HG02798 (cell line): ENCODE results near the gene DOCK6.
A peak's percentile ranks its signal among the peaks of the same experiment; 100 is the strongest.

Experiments used
- ATAC-seq: cut with Tn5 transposase; IDR thresholded peaks from one replicate; pipeline ENCODE4 v1.9.1; 2021; ENCODE audit warnings: mild to moderate bottlenecking; ENCODE audit not compliant: unreplicated experiment, poor library complexity

Gene DOCK6

DNA sequence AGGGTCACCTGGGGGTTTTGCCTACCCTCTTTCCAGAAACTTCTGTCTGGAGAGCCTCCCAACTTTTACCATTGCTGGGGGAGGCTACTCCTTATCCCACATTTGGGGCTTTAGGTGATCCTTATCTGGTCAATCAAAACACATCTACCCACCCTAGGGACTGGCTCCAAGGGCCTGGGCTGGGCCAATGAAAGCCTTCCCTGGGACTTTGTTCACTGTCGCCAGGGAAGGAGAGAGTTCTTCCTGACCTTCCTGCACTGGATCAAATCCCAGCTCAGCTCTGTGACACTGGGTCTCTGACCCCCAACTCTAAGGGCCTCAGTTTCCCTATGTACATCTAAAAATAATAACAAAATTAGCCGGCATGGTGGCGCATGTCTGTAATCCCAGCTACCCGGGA lies 11.1 kb downstream of the DOCK6 start:
- ATAC-seq, result no peak

DNA sequence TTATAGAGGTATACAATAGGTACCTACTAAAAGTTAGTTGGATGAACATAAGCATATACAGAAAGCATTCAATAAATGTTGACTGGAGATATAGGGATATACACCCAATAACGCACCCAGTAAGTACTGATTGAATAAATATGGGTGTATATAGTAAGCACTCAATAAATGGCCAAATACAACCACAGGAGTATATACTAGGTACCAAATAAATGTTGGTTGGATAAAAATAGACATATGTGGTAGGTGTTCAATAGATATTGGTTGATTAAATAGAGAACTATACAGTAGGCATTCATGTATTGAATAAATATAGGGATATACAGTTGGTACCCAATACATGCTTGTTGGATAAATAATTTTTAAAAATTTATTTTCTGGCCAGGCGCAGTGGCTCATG lies 13.5 kb downstream of the DOCK6 start:
- no peak for ATAC-seq

DNA sequence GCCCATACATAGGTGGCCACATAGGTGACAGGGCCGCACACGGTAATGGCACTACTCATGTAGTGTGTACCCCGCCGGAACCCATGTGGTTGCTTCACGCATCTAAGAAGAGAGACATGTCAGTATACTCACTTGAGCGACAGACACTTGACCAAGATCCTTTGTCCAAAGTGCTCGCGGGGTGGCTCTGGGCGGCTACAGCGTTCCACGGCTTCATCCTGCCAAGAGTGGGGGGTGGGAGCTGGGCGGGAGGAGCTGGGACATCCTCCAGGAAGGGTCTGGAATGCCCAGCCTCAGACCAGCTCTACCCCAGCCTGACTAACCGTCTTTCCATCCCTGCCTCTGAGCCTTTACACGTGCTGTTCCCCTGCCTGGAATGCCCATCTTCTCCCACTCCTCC lies 14.4 kb downstream of the DOCK6 start:
- ATAC-seq, result no peak

DNA sequence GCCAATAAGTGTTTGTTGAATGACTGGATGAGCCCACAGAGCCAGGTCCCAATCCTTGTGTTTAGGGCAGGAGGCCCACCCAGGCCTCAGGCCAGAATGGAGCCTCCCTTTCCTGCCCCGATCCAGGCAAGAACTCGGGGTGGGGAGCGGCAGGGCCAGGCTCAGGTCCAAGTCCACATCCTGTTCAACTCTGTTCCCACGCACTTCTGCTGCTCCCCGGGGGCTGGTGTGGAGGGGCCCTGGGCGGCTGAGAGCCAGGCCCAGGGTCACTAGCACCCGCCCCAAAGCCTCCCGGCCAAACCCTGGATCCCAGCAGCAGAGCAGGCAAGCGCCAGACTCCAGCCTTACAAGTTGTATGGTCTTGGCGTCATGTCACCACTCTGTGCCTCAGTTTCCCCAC lies 14.9 kb downstream of the DOCK6 start:
- no peak for ATAC-seq

DNA sequence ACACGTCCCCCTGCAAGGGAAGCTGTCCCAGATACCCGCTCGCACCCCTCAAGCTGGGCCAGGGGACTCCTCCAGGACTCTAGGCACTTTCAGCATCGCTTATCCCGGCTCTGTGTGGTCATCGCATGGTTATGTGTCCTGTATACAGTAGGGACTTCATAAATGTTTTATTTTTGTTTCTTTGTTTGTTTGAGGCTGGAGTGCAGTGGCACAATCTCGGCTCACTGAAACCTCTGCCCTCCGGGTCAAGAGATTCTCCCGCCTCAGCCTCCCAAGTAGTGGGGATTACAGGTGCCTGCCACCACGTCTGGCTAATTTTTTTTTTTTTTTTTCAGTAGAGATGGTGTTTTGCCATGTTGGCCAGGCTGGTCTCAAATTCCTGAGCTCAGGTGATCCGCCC lies 15.4 kb downstream of the DOCK6 start:
- no peak for ATAC-seq

DNA sequence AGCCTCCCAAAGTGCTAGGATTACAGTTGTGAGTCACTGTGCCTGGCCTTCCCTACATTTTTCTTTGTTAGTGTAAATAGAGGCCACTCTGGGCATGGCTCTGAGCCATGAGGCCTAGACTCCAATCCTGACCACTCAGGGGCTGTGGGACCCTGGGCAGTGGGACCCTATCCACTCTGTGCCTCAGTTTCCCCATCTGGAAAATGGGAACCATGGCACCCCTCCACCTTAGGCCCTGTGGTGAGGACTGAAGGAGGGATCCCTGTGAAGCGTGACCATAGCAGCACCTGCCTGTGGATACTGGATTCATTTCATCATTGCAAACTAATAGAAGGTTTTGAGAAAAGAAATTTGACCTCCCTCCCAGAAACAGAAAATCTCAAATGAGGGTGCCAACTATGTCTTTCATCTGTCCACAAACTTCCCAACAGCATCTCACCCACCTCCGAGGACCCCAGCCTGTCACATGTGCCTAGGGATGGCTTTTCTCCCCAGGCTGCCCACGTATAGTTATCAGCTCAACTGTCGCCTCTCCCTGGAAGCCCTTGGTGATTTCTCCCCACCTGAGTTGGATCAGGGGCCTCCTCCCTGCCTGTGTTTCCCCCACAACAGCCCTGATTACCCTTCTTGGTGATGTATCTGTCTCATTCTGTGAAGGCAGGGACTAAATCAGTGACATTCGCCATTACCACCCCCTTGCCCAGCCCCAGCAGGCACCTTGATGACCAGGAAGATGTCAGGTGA lies 17.3 kb downstream of the DOCK6 start:
- no peak for ATAC-seq

DNA sequence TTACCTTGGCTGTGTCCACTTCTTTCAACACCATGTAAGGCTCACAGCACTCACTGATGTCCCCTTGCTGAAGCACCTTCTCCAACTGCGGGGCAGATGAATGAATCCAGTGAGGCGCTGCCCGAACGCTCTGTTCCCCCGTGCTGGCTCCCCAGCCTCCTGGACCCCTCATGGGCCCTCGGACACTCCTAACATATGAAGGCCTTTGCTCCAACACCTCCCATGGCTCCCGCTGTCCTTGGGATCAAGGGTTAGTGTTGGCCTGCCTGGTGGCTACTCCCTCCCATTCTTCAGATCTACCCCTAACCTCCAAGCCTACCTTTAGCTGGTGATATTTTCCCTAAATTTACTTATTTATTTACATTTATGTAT lies 18.5 kb downstream of the DOCK6 start:
- no peak for ATAC-seq

DNA sequence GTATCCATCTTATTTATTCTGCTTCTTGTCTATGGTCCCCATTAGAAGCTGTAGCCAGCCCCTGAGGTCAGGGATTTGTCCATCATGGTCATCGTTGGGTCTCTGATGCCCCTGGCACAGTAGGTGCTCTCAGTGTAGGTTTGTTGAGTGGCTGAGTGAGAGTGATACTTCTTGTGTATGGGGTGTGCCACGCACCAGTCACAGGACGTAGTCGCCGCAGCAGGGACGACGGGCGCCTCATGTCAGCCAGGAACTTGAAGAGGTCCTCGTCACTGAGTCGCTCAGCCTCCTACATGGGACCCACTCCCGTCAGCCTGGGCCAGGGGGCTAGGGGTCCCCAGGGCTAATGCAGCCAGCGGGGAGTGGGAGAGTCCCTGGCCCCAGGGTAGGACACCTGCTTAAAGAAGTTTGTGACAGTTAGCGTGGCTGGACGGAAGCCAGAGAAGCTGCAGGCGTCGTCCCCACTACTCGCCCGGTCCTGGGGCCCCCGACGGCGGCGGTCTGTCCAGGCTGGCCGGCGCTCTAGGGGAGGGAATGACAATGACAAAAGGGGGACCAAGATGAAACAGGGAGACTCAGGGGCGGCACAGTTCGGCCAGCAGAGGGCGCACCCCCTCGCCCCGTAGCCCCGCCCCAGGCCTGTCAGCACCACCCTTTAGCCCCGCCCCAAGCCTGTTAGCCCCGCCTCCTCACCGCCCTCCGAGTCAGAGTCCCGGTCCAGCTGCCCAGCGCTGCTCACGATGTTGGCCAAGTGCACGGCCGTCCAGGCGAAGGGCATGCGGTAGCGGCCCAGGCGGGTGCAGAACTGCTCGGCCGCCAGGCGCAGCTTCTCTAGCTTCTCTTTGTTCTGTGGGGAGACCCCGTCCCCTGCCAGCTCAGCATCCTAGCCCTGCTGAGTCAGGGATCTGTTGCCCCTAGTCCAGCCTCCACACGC lies 19.2 kb downstream of the DOCK6 start:
- peak; percentile 82 for ATAC-seq

DNA sequence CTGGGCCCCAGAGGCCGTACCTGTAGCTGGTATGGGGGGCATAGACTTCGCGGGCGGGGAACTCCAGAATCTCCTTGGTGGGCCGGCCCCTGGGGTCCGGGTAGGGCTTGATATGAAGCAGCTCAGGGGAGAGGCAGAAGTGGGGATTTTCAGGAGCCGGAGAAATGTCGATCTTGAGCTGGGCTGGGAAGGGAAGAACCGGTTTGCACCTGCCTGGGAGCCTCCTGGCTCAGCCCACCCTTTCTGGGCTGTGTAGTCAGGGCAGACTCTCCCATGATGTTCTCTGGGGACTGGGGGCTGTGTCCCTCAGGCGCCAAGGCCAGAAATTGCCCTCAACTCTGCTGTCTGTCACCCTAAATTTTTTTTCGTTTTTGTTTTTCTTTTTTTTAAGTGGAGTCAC lies 20.3 kb downstream of the DOCK6 start:
- no peak for ATAC-seq

DNA sequence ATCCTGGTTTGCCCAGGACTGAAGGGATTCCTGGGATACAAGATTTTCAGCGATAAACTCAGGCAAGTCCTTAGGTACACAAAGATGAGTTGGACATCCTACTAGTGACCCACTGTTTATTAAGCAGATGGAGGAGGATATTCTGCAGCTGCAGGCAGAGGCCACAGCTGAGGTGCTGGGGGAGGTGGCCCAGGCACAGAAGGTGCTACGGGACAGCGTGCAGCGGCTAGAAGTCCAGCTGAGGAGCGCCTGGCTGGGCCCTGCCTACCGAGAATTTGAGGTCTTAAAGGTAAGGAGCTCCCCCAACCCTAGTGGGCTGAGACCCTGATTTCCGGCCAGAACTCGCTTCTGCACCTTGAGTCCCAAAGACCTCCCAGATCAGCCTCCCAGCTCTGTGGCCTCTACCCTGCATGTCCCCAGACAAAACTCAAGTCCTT lies 22.3 kb downstream of the DOCK6 start:
- no peak for ATAC-seq

DNA sequence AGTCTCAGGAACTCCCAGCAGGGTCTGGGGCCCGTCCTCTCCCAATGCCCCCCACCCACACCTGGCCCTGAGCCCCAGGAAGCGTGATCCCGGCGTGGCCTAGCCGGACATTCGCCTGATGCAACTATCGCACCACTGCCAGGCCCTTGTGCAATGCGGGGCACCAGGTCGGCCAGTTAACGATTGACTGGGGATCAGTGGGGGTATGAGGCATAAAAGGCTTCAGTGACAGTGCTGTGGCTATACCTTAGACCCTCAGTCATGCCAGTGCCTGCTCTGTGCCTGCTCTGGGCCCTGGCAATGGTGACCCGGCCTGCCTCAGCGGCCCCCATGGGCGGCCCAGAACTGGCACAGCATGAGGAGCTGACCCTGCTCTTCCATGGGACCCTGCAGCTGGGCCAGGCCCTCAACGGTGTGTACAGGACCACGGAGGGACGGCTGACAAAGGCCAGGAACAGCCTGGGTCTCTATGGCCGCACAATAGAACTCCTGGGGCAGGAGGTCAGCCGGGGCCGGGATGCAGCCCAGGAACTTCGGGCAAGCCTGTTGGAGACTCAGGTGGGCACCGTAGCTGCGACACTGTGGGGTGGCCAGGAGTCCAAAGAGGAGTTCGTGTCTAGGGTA lies 22.8 kb downstream of the DOCK6 start, which contains the start of gene ANGPTL8:
ANGPTL8 (plus strand) TSS at position 243 of the 624 bp plus-strand sequence; CDS start at position 262, 19 bp downstream.
- ATAC-seq, result no peak

DNA sequence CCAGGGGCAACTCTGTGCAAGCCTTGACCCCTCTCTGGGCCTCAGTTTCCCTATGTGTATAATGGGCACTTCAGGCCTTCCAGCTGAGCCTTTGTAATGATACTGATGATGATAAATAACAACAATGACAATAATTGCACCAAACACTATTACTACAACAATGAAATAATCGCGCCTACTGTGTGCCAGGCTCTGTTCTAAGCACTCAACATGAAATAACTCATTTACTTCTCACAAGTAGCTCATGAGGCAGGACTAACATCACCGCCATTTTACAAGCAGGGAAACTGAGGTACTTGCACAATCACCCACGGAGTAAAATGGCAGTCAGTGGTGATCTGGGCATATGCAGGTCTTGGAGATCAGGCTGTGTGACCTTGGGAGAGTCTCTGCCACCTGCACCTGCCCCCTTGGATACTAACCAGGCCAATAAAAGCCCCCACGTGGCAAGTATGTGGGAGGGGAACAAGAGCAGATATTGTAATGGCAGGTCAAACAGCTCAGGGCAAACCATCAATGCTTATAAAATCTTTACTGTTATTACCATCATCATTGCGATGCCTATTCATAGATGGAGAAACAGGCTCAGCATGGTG lies 23.4 kb downstream of the DOCK6 start:
- ATAC-seq, result no peak

DNA sequence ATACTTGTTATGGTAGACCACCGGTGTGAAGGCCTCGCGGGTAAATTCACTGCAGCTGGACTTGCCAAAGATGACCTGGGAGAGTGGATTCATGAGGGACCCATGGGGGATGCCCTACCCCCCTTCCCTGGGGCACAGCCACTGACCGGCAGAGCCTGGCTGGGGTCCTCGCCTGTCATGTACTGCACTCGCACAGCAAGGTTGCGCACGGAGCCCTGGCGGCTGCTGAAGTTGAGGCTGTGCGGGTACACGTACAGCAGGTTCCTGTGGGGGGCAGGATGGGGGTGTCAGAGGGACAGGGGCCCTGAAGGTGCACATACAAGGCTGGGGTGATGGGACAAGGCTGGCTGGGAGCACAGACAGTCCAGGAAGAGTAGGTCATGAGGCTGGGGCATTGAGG lies 24.3 kb downstream of the DOCK6 start:
- no peak for ATAC-seq

DNA sequence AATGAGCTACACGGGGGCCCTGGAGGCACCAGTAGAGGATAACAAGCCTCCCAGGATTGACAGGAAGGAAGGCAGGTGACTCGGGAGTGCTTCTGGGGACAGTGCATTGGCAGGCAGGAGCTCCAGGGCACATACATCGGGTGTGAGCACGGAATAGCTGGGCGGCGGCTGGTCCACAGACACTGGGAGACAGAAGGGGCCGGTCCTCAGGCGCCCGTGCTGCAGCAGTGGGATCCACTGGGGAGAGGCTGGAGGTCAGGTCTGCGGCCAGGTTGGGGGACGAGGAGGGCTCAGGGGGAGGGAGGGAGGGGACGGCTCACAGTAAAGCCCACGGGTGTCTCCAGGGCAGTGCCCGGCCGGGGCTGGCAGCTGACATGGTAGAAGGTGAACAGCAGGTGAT lies 25.0 kb downstream of the DOCK6 start:
- no peak for ATAC-seq

DNA sequence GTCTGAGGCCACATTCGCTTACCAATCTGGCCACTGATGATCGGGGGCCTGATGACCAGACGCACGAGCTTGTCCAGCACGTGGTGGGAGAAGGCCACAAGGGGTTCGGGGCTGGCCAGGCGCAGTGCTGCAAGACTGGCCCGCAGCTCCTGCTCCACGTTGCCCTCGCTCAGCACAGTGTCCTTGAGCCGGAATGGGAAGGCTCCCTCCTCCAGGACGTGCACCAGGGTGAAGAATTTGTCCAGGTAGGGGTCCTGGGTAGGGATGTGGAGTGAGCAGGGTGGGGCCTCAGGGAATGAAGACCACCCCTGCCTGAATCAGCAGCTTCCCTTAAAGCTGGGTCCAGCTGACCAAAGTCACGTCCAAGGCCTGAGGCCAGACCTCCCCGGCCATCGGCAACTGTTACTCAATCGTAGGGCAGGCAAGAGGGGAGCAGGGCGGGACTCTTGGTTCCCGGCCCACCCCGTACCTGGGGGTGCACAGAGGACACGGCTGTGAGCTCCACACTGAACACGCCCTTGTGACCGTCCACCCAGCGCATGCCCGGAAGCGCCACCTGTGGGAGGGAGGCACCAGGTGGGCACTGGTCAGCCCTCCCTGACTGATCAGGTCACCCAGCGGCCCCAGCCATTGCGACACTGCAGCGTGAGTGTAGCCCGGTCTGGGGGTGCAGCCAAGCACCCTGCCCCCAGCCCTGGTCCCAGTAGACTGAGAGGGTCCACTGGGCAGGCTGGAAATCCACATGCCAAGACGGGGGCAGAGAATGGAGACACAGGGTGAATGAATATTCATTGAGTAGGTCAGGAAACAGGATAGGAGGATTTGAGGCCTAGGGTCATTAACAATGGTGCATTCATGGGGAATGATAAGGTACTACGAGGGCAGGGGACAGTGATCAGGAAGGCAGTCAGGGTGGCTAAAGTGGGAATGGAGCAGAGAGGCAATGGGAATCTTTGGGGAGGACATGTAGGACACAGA lies 25.7 kb downstream of the DOCK6 start:
- ATAC-seq, result no peak

DNA sequence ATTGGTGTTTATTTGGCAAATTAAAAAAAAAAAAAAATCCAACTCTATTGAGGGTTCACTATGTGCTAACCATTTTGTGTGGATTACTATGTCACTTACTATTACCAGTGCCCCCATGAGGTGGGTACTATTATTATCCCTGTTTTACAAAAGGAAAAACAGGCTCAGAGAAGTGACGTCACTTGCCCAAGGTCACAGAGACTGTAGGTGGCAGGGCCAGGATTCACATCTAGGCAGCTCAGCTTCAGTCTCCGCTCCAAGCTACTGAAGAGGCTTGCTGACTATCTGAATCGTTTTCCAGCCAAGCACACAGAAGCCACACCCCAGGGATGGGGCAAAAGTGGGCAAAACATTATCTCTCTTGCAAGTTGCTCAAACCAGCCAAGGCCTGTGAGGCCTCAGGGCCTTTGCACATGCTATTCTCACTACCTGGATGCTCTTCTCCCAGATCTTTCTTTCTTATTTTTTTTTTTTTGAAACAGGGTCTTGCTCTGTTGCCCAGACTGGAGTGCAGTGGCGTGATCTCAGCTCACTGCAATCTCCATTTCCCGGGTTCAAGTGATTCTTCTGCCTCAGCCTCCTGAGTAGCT lies 27.7 kb downstream of the DOCK6 start:
- ATAC-seq, result no peak

DNA sequence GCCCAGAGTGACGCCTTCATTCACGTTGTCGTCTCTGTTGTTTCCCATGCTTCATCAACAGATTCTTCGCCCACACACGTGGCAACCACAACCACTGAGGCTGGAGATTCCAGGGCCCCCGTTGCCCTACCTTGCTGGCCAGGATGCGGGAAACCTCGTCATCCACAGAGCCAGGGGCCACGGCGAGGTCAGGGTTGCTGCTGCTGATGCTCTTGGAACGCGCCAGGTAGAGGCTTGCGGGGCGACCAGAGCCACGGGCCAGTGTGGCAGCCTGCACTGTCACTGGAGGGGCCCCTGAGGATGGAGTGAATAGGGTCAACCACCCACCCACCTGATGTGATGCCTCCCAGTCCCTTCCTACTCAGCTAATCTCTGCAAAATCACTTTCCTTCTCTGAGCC lies 29.3 kb downstream of the DOCK6 start:
- ATAC-seq, result no peak

DNA sequence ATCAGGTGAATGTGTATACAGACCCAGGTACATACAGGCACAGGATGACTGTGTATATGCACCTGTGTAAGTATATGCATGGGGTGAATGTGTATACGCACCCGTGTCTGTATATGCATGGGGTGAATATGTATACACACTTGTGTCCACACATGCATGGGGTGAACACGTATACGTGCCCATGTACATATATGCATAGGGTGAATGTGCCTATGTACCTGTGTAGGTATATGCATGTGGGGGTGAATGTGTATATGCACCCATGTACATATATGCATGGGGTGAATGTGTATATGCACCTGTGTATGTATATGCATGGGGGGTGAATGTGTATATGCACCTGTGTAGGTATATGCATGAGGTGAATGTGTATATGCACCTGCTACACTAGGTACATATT lies 29.8 kb downstream of the DOCK6 start:
- no peak for ATAC-seq
